GM12878 (cell line): ENCODE data around the gene CBARP. TPM values are rescaled to one million over a fixed set of nuclear protein-coding genes. Genes with fewer than 3 reads are reported as not detected.

ENCODE experiments used
- BACH1 ChIP-seq: fragments of 450-650 bp; IDR thresholded peaks from 2 replicates; pipeline ENCODE4 v1.6.1; 2017; ENCODE audit warnings: mild to moderate bottlenecking, borderline replicate concordance
- BCL11A ChIP-seq: IDR thresholded peaks from 2 replicates; pipeline ENCODE4 v1.6.1; 2011; ENCODE audit warnings: low read depth, low read length
- CHD1 ChIP-seq: IDR thresholded peaks from 2 replicates; pipeline ENCODE4 v1.6.1; 2012; ENCODE audit warnings: low read depth, low read length, improper control_type of control experiment
- CHD4 ChIP-seq: fragments of 200-600 bp; sonication (generic); IDR thresholded peaks from 2 replicates; pipeline ENCODE4 v1.6.1; 2016; ENCODE audit warnings: mild to moderate bottlenecking
- ESRRA ChIP-seq: IDR thresholded peaks from 2 replicates; pipeline ENCODE4 v1.6.1; 2012; ENCODE audit warnings: mild to moderate bottlenecking, low read length, improper control_type of control experiment
- IRF4 ChIP-seq: IDR thresholded peaks from 2 replicates; pipeline ENCODE4 v1.6.1; 2011; ENCODE audit warnings: low read depth, low read length
- LARP7 ChIP-seq: fragments of 450-650 bp; IDR thresholded peaks from 2 replicates; pipeline ENCODE4 v1.6.1; 2017; ENCODE audit warnings: mild to moderate bottlenecking
- NBN ChIP-seq: fragments of 450-650 bp; IDR thresholded peaks from 2 replicates; pipeline ENCODE4 v1.6.1; 2016
- NR2F1 ChIP-seq: fragments of 450-650 bp; conservative IDR thresholded peaks from 2 replicates; pipeline ENCODE4 v1.6.1; 2017; ENCODE audit warnings: mild to moderate bottlenecking
- NRF1 ChIP-seq: conservative IDR thresholded peaks from 2 replicates; pipeline ENCODE4 v1.6.1; 2011; ENCODE audit warnings: mild to moderate bottlenecking, low read depth, low read length, improper control_type of control experiment
- PAX5 ChIP-seq: IDR thresholded peaks from 2 replicates; pipeline ENCODE4 v1.6.1; 2011; ENCODE audit warnings: low read depth, low read length, borderline replicate concordance
- RAD51 ChIP-seq: fragments of 450-650 bp; IDR thresholded peaks from 2 replicates; pipeline ENCODE4 v1.6.1; 2016; ENCODE audit warnings: moderate library complexity, mild to moderate bottlenecking, inconsistent platforms
- RCOR1 ChIP-seq: conservative IDR thresholded peaks from 2 replicates; pipeline ENCODE4 v1.6.1; 2012; ENCODE audit warnings: low read depth, low read length, improper control_type of control experiment
- TBL1XR1 ChIP-seq: IDR thresholded peaks from 2 replicates; pipeline ENCODE4 v1.6.1; 2012; ENCODE audit warnings: low read depth, low read length, improper control_type of control experiment
- USF2 ChIP-seq: IDR thresholded peaks from 2 replicates; pipeline ENCODE4 v1.6.1; 2011; ENCODE audit warnings: low read depth, low read length, improper control_type of control experiment, borderline replicate concordance
- ZBED1 ChIP-seq: IDR thresholded peaks from 2 replicates; pipeline ENCODE4 v1.6.1; 2016; ENCODE audit warnings: borderline replicate concordance
- ZNF274 ChIP-seq: IDR thresholded peaks from one replicate; pipeline ENCODE4 v1.8.0; 2011; ENCODE audit not compliant: insufficient read length, insufficient read depth
- polyA plus RNA-seq, 11 experiments: library from polyadenylated mRNA; depleted of rRNA in 4 of 11; unstranded in 6 of 11; stranded (reverse) in 5 of 11; fragments of >200 nt; fragmentation: Nextera tagmentation in 4 of 11; fragmentation: Illumina TruSeq in 1 of 11; extraction: Ambion mirVana in 4 of 11; extraction: Trizol in 1 of 11; gene quantifications; 1 replicate in 1 of 11; 2 replicates in 10 of 11; pipeline versions ENCODE4 v1.2.1 to v1.2.3, GENCODE V29; 2011 to 2016; ENCODE audit warnings: inconsistent platforms in 2 of 11, missing spikeins in 2 of 11, low read depth in 1 of 11
- total RNA-seq, 4 experiments: library from RNA; depleted of rRNA in 3 of 4; stranded (reverse); fragments of >200 nt in 3 of 4; fragmentation: Illumina TruSeq in 1 of 4; extraction: Trizol in 1 of 4; gene quantifications; 2 replicates each; pipeline versions ENCODE4 v1.2.1 to v1.2.3, GENCODE V29; 2013 to 2021
- TF ChIP-seq, protein P1 (sequence below): IDR thresholded peaks from 2 replicates; pipeline ENCODE4 v1.6.1; 2012; ENCODE audit warnings: mild to moderate bottlenecking, low read depth, low read length
- TF ChIP-seq, protein P2 (sequence below): IDR thresholded peaks from 2 replicates; pipeline ENCODE4 v1.6.1; 2011; ENCODE audit warnings: mild to moderate bottlenecking, low read depth, low read length, moderate library complexity; ENCODE audit not compliant: insufficient replicate concordance
- TF ChIP-seq, protein P3 (sequence below): IDR thresholded peaks from 2 replicates; pipeline ENCODE4 v1.6.1; 2011; ENCODE audit warnings: borderline replicate concordance, low read depth, mild to moderate bottlenecking, moderate library complexity, mixed read lengths, low read length; ENCODE audit not compliant: insufficient read depth; ENCODE audit errors: extremely low read length
- TF ChIP-seq, protein P4 (sequence below): fragments of 450-650 bp; formaldehyde crosslinking; IDR thresholded peaks from 2 replicates; pipeline ENCODE4 v1.4.0; 2020; ENCODE audit warnings: mild to moderate bottlenecking, moderate library complexity

Gene CBARP
- total and polyA plus RNA-seq, 10 of the 15 experiments (the other 5 are each of a cell fraction or from before 2014, with no cell fraction given): 0.04 to 0.59 (median 0.18) TPM; not detected in 3

GRCh38 chr19:1275260-1275975, 37.6 kb upstream of the CBARP start, which contains the start of gene FAM174C (continued):
- TF ChIP-seq, protein P1, sequence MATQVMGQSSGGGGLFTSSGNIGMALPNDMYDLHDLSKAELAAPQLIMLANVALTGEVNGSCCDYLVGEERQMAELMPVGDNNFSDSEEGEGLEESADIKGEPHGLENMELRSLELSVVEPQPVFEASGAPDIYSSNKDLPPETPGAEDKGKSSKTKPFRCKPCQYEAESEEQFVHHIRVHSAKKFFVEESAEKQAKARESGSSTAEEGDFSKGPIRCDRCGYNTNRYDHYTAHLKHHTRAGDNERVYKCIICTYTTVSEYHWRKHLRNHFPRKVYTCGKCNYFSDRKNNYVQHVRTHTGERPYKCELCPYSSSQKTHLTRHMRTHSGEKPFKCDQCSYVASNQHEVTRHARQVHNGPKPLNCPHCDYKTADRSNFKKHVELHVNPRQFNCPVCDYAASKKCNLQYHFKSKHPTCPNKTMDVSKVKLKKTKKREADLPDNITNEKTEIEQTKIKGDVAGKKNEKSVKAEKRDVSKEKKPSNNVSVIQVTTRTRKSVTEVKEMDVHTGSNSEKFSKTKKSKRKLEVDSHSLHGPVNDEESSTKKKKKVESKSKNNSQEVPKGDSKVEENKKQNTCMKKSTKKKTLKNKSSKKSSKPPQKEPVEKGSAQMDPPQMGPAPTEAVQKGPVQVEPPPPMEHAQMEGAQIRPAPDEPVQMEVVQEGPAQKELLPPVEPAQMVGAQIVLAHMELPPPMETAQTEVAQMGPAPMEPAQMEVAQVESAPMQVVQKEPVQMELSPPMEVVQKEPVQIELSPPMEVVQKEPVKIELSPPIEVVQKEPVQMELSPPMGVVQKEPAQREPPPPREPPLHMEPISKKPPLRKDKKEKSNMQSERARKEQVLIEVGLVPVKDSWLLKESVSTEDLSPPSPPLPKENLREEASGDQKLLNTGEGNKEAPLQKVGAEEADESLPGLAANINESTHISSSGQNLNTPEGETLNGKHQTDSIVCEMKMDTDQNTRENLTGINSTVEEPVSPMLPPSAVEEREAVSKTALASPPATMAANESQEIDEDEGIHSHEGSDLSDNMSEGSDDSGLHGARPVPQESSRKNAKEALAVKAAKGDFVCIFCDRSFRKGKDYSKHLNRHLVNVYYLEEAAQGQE: no peak
- TF ChIP-seq, protein P2, sequence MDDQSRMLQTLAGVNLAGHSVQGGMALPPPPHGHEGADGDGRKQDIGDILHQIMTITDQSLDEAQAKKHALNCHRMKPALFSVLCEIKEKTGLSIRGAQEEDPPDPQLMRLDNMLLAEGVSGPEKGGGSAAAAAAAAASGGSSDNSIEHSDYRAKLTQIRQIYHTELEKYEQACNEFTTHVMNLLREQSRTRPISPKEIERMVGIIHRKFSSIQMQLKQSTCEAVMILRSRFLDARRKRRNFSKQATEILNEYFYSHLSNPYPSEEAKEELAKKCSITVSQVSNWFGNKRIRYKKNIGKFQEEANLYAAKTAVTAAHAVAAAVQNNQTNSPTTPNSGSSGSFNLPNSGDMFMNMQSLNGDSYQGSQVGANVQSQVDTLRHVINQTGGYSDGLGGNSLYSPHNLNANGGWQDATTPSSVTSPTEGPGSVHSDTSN: peak; percentile 94
- TF ChIP-seq NRF1 (no peak), BCL11A (0 out of 2 replicates have a peak, but pooled peaks have one; percentile 8), LARP7 (peak; percentile 100), IRF4 (no peak), CHD1 (no peak), ESRRA (no peak), CHD4 (no peak), ZNF274 (no peak), RCOR1 (no peak), NR2F1 (peak; percentile 85), USF2 (peak; percentile 98), TBL1XR1 (no peak; the same call in 1 of the 2 replicates), BACH1 (peak; percentile 94), ZBED1 (peak; percentile 49; the same call in 1 of the 2 replicates), NBN (no peak), PAX5 (peak; percentile 51; the same call in 1 of the 2 replicates), RAD51 (peak; percentile 98)
- TF ChIP-seq, protein P3, sequence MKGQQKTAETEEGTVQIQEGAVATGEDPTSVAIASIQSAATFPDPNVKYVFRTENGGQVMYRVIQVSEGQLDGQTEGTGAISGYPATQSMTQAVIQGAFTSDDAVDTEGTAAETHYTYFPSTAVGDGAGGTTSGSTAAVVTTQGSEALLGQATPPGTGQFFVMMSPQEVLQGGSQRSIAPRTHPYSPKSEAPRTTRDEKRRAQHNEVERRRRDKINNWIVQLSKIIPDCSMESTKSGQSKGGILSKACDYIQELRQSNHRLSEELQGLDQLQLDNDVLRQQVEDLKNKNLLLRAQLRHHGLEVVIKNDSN: peak; percentile 98
- TF ChIP-seq, protein P4, sequence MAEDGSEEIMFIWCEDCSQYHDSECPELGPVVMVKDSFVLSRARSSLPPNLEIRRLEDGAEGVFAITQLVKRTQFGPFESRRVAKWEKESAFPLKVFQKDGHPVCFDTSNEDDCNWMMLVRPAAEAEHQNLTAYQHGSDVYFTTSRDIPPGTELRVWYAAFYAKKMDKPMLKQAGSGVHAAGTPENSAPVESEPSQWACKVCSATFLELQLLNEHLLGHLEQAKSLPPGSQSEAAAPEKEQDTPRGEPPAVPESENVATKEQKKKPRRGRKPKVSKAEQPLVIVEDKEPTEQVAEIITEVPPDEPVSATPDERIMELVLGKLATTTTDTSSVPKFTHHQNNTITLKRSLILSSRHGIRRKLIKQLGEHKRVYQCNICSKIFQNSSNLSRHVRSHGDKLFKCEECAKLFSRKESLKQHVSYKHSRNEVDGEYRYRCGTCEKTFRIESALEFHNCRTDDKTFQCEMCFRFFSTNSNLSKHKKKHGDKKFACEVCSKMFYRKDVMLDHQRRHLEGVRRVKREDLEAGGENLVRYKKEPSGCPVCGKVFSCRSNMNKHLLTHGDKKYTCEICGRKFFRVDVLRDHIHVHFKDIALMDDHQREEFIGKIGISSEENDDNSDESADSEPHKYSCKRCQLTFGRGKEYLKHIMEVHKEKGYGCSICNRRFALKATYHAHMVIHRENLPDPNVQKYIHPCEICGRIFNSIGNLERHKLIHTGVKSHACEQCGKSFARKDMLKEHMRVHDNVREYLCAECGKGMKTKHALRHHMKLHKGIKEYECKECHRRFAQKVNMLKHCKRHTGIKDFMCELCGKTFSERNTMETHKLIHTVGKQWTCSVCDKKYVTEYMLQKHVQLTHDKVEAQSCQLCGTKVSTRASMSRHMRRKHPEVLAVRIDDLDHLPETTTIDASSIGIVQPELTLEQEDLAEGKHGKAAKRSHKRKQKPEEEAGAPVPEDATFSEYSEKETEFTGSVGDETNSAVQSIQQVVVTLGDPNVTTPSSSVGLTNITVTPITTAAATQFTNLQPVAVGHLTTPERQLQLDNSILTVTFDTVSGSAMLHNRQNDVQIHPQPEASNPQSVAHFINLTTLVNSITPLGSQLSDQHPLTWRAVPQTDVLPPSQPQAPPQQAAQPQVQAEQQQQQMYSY: no peak
